GM18502 (cell line): ENCODE results near the gene AP3D1.

Experiments used
- ATAC-seq: cut with Tn5 transposase; IDR thresholded peaks from one replicate; pipeline ENCODE4 v1.9.1; 2021; ENCODE audit warnings: mild to moderate bottlenecking; ENCODE audit not compliant: unreplicated experiment, poor library complexity

Gene AP3D1

DNA sequence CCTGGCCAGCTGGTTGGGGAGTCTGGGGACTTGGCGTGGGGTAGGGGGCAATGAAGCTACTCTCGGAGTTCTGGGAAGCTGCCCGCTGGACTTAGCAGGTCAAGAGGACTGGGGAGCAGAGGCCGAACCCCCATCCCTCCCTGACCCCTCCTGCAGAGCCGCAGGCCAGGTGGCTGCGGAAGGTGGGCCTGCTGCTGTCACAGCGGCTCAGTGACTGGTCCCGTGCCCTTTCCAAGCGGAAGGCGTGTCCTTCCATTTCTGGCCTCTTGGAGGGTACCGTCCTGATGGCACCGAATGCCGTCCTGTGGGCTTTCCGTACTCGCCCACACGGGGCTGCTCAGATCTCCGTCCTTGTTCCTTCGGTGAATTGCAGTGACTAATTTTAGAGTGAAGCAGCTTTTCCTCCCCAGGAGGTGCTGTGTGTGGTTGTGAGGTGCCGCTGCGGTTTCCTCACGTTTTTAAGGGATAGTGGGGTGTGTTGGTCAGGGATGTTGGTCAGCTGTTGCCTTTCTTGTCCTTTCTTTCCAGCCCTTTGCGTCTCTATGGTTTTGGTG is 33.1 kb upstream of the AP3D1 start:
- no peak for ATAC-seq

DNA sequence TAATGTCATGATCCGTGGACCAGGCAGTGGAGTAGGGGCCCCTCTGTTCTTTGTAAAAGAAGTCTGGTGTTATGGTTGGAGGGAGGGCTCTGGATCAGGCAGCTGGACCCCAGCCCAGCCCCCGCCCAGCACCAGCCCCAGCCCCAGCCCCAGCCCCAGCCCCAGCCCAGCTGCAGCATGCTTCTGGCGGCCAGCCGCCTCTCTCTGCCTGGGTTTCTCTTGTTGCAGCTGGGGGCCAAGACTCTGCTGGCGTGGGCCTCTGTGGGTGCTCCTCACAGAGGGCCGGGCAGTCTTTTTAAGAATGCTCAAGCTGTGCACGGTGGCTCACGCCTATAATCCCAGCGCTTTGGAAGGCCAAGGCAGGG is 30.2 kb upstream of the AP3D1 start:
- no peak for ATAC-seq

- ATAC-seq: no peak
These were observed 29.7 kb upstream of the AP3D1 start for GRCh38 chr19:2180881-2181632.

DNA sequence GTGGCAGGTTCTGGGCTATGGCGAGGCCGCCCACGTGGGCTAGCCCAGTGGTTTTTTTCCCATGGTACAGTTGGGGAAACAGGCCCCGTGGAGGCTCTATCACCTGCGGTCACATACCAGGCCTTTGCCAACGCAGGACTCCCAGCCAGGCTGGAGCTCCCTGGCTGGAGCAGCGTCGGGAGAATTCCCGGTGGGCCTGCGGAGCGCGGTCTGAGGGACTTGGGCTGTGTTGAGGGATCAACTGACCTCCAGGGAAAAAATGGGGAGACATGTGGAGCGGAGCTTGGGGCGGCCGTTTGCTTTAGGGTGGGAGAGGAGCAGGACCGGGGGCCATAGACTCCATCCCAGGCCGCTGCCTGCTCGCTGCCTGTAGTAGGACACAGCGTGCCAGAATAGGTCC is 28.7 kb upstream of the AP3D1 start:
- ATAC-seq: no peak

DNA sequence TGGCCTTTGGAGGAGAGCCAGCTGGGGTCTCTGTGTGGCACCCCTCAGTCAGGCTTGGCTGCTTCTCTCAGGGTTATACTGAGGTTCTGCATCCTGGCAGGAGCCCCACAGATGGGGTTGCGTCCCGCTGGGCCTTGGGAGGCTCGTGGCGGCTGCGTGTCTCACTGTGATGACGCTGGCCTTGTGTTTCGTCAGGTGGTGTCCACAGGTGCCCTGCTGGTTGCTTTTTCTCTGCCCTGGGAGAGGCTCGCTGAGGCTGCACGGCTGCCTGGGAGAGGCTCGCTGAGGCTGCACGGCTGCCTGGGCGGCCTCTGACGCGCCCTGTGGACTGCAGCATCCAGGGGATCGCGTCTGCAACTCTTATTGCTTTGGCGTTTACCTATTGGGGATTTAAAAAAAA is 27.7 kb upstream of the AP3D1 start:
- ATAC-seq: no peak

GRCh38 chr19:2176337-2176994 is 25.1 kb upstream of the AP3D1 start:
- no peak for ATAC-seq

GRCh38 chr19:2175742-2176141 is 24.4 kb upstream of the AP3D1 start:
- ATAC-seq: no peak

- ATAC-seq: no peak
These were observed 22.6 kb upstream of the AP3D1 start for GRCh38 chr19:2173767-2174577.

DNA sequence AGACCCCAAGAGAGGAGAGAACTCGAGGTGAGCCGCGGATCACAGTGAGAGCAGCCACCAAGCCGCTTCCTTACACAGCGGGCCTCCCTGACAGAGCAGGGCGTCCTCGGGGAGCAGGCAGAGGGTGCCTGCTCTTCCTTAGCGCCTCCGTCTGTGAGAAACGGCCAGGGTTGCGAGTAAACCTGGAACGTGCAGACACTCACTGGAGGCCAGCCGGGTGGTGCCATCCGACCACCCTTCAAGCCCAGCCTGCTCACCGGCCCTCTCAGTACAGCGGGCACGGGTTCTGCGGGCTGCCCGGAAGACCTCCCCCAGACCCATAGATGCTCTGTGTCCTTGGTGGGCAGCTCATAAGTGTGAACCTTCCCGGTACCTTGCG is 22.0 kb upstream of the AP3D1 start:
- no peak for ATAC-seq

DNA sequence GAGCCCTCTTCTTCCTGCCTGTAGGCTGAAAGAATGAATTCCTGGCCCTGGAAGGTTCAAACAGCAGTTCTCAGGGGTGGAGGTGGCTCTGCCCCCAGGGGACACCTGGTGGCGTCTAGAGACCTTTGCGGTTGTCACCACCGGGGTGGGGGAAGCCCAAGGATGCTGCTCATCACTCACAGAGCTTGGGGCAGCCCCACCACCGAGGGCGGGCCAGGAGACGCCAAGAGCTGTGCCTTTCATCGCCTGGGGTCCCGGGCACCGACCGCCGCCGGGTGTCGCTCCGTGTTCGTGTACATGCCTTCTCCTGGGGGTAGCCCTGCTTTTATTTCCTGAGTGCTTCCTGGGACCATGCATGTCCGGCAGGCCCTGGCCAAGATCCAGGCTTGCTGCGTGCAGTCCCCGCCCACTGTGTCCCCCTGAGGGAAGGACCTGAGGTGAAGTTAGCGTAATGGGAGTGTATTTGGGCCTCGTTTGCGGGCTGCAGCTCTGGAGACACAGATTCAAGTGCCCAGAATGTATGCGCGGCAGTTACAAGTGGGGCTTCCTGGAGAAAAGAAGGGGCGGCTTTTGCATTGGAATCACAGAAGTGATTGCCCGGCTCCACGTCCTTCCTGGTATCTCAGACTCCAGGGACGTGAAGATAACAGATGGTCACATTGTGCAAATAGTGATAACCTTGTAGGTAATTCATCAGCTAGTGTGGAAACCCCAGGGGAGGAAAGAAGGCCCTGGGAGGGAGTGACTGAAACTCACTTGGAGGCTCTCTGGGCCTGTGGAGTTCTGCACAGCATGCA is 20.2 kb upstream of the AP3D1 start:
- ATAC-seq: peak; percentile 46

- ATAC-seq: no peak
These were observed 19.6 kb upstream of the AP3D1 start for GRCh38 chr19:2170987-2171348.

- no peak for ATAC-seq
These were observed 18.9 kb upstream of the AP3D1 start for GRCh38 chr19:2170219-2170618.

- peak; percentile 51 for ATAC-seq
These were observed 17.5 kb upstream of the AP3D1 start for GRCh38 chr19:2168619-2169424.

GRCh38 chr19:2167896-2168618 is 16.7 kb upstream of the AP3D1 start:
- ATAC-seq: no peak

DNA sequence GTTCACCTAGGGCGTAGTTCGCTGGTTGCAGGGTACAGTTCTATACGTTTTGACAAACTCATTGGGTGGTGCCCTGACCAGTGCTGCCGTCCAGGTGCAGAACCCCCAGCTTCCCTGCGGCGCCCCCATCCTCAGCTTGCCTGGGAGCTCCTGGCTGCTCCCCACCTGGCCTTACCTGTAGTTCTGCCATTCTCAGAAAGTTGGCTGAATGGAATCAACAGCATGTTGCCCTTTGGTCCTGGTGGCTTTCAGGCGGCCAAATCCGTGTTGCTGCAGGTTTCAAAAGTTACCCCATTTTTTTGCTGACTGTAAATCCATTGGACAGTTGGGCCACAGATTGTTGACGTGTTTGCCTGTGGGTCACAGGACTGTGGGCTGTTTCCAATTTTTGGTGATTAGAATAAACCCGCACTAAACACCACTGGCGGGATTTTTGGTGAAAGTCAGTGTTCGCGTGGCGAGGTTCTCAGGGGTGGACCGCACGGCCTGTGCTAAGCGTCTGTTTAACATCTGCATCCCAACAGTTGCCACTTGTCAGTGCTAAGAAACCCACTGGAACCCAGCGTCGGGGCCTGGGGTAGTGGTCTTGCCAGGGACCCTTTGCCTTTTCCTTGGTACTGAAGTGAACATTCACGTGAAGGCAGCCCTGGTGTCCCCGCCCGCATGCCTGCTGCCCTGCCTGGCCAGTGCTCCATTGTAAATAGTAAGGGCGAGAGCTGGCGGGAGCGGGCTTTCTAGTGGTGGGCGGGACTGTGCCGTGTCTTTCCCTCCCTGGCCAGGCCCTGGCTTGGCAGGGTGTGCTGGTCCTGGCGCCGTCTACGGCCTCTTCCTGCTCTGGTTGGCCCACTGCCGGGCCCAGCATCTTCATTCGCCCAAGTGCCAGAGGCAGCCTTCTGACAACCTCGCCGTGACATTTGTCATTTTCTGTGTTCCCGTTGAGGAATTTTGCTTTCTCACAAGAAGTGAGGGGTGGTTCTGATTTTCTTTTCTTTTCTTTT is 15.7 kb upstream of the AP3D1 start:
- no peak for ATAC-seq

- no peak for ATAC-seq
These were observed 12.9 kb upstream of the AP3D1 start for GRCh38 chr19:2164020-2164998.

DNA sequence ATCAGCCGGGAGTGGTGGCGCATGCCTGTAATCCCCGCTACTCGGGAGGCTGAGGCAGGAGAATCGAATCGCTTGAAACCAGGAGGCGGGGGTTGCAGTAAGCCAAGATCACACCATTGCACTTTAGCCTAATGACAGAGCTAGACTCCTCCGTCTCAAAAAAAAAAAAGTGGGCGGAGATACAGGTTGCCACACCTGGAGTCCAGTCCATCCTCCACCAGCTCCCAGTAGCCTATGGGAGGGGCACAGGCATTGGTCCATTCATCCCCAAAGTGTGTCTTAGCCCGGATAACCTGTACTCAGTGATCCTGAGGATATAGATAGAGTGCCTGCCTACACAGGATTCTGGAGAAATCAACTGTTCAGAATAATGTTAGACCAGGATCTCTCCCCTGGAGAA is 9.0 kb upstream of the AP3D1 start:
- no peak for ATAC-seq
